HS-27A (cell line): ENCODE measurements around the gene GNB3.

Experiments used
- DNase-seq: peaks from one replicate; pipeline ENCODE4 v3.0.0-alpha.2; 2012; ENCODE audit warnings: low read depth, missing footprints

The GNB3 gene

DNA sequence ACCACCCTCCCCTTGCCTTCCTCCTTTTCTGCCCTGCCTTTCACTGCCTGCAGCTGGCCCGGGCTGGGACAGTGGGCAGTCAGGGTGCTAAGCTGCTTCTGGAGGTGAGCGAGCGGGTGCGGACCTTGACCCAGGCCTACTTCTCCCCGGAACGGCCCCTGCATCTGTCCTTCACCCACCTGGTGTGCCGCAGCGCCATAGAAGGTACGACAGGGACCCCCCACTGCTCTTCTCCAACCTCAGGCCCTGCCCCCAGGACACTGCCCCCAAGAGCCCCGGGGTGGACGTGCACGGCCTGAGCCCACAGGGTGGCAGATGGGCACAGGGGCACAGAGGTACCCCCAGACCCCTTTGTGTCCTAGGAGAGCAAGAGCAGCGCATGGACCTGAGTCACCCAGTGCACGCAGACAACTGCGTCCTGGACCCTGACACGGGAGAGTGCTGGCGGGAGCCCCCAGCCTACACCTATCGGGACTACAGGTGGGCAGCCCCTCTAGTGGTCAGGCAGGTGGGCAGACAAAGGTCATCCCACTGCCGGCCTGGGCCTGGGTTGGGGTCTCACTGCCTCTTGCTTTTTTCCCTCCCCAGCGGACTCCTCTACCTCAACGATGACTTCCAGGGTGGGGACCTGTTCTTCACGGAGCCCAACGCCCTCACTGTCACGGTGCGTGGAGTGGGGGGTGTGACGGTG is 3.2 kb upstream of the GNB3 start:
- no peak for DNase-seq

DNA sequence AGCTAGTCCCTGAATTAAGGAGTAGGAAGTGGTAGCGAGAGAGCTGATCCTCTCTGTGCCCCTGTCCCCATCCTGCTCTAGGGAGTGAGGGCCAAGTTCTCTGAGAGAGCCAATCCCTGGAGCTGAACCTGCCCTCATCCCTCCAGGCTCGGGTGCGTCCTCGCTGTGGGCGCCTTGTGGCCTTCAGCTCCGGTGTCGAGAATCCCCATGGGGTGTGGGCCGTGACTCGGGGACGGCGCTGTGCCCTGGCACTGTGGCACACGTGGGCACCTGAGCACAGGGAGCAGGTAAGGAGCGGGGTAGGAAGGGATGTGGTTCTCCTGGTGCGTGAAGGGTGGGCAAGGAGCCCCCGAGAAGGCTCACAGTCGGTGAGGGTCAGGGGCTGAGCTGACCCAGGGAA is 1.9 kb upstream of the GNB3 start:
- DNase-seq = no peak

DNA sequence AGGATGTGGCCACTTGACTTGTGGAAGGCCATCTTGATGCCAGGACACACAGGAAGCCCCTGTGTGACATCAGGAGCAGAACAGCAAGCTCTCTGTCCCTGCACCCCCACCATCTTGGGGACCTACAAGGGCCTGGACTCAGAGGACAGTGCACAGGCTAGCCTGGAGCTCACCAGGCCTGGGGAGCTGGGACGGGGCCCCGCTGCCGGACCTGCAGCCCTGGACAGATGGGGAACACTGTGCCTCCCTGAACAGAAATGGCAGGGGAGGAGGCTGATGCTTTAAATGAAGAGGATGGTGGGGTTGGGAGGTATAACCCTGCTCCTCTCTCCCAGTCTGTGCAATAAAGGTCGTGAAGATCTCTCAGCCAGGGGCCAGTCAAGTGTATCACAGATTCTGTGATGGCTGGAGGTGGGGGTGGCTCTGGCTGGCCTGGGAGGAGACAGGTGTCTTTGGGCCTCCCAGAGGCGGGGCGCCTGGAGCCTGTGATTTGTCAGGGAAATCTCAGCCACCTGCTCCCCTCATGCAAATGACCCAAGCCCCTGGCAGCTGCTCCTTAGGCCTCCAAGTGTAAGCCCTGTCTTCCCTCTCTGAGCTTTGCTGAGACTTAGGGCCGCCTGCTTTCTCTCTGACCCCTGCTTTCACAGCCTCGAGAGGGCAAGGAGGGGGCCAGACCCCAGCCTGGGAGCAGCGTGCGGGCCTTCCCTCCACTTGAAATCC is 1.1 kb upstream of the GNB3 start:
- DNase-seq = no peak

DNA sequence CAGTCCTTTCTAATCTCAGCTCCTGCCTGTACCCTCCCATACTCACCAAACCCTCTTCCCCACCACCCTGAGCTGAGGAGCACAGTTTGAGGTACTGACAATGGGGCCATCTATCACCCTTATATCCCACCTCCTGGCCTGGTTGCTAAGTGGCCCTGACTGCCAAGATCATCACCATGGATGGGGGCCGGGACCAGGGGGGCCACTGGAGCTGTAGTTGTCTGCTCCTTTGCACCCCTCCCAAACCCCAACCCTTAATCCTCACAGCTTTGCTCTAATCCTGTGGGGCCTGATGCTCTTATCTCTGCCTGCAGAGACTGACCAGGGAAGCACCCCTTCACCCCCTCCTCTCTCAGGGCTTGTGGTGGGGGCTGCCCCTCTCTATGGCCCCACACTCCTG is 395 bp upstream of the GNB3 start:
- no peak for DNase-seq

DNA sequence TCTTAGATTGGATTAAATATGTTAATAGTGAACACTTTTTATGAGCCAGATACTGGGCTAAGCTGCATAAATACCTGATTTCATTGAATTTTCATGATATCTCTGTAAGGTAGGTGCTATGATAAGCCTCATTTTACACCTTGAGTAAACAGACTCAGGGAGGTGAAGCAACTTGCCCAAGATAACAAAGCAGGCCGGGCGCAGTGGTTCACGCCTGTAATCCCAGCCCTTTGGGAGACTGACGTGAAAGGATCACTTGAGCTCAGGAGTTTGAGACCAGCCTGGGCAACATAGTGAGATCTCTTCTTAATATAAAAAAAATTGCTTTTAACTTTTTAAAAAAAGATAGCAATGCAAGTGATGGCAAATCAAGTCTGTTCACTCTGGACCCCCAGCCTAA is 1.4 kb downstream of the GNB3 start:
- DNase-seq = no peak

DNA sequence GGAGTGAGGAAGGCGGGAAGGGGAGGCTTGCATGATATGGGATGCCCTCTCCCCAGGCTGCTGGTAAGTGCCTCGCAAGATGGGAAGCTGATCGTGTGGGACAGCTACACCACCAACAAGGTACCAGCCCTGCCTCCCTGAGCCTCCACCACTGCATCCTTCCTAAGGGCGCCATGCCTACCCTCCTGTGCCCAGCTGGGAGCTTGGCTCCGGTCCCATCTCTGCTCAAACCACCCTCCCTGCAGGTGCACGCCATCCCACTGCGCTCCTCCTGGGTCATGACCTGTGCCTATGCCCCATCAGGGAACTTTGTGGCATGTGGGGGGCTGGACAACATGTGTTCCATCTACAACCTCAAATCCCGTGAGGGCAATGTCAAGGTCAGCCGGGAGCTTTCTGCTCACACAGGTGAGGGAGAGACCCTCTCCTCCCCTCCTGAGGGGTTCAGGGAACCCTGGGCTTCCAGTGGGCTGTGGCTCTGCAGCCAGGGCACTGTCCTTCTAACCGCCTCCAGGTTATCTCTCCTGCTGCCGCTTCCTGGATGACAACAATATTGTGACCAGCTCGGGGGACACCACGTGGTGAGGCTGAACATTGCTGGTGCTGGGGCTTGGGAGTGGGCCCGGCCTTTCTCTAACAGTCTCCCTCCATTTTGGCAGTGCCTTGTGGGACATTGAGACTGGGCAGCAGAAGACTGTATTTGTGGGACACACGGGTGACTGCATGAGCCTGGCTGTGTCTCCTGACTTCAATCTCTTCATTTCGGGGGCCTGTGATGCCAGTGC is 2.6 kb downstream of the GNB3 start:
- no peak for DNase-seq

DNA sequence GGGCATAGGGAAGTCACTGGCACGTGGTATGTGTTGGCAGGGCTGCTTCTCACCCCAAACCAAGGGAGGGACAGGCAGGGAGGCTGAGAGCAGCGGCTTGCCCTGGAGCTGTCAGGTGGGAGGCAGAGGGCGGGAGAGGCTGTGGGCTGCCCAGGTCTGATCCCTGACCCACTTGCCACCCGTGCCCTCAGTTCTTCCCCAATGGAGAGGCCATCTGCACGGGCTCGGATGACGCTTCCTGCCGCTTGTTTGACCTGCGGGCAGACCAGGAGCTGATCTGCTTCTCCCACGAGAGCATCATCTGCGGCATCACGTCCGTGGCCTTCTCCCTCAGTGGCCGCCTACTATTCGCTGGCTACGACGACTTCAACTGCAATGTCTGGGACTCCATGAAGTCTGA is 4.7 kb downstream of the GNB3 start:
- no peak for DNase-seq

DNA sequence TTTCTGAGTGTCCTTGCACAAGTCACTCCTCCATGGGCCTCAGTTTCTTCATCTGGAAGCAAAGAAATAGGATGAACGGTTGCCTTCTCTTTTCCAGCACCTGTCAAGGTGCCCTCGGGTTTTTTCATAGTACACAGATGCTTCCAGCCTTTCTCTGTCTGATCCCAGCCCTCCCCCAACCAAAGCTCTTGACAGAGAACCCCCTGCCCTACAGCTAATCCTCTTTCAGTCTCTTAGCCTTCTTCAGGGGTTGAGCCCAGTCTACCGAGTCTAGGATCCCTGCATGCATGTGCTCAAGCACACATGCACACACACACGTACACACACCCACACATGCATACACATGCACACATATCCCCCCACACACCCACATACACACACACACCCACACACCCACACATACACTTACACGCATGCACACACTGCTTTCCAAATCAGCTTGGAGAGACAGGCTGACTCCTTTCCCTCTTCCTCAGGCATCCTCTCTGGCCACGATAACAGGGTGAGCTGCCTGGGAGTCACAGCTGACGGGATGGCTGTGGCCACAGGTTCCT is 5.7 kb downstream of the GNB3 start:
- no peak for DNase-seq

DNA sequence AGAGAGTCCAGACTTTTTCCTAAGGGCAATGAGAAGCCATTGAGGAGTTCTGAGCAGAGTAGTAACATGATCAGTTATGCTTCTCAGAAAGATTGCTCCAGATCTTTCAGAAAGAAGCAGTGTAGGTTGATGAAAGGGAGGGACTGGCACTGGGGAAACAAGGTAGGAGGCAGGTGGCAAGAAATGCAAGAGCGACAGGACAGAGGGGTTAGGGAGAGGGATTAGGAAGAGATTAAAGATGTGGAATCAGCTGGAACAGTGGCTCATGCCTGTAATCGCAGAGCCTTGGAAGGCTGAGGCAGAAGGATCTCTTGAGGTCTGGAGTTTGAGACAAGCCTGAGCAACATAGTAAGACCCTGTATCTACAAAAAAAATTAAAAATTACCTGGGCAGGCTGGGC is 7.0 kb downstream of the GNB3 start:
- no peak for DNase-seq

DNA sequence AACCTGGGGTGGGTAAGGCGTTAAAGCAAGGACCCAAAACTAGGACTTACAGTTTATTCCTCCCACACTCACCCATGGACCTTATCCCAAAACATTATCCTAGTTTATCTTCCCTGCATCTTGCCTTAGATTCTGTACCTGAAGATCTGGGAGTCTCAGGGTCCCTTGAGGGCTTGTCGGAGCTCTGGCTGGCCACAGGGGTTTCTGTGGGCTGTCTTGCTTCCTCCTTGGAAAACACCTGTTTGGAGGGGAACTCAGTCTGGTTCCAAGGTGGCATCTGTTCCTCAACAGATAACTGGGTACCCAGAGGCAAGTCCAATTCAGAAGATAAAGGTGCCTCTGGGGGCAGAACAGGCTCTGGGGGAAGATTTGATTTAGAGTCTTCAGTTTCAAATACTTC is 8.7 kb downstream of the GNB3 start:
- no peak for DNase-seq

DNA sequence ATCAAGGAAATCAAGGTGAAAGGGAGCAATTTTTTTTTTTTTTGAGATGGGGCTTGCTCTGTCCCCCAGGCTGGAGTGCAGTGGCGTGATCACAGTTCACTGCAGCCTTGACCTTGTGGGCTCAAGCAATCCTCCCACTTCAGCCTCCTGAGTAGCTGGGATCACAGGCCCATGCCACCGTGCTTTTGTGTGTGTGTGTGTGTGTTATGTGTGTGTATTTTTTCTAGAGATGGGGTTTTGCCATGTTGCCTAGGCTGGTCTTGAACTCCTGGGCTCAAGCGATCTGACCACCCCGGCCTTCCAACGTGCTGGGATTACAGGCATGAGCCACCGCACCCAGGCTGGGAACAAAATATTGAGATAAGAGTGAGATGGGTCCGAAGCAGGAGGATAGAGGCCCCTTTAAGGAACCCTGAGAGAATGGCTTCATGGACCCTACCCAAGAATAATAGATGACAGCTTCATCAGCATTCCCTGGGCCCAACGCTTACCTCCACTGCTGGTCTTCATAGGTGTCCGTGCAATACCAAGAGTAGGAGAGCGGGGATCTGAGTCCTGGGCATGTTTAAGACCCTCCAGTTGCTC is 9.3 kb downstream of the GNB3 start:
- DNase-seq = no peak

DNA sequence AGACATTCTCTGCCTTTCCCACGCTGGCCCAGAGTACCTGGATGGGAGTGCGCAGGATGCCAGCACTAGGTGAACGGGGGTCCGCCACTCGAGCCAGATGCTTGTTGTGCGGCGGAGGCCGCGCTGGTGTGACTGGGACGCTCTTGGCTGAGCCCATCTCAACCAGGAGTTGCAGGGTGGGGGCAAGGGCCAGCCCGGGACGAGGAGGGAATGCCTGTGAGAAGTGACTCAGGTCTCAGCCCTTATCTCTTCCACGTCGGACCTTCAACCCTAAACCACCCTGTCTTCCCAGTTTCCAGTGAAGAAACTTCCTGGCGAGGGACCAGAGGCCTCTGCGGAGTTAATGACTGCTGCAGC is 10.0 kb downstream of the GNB3 start:
- DNase-seq = no peak

DNA sequence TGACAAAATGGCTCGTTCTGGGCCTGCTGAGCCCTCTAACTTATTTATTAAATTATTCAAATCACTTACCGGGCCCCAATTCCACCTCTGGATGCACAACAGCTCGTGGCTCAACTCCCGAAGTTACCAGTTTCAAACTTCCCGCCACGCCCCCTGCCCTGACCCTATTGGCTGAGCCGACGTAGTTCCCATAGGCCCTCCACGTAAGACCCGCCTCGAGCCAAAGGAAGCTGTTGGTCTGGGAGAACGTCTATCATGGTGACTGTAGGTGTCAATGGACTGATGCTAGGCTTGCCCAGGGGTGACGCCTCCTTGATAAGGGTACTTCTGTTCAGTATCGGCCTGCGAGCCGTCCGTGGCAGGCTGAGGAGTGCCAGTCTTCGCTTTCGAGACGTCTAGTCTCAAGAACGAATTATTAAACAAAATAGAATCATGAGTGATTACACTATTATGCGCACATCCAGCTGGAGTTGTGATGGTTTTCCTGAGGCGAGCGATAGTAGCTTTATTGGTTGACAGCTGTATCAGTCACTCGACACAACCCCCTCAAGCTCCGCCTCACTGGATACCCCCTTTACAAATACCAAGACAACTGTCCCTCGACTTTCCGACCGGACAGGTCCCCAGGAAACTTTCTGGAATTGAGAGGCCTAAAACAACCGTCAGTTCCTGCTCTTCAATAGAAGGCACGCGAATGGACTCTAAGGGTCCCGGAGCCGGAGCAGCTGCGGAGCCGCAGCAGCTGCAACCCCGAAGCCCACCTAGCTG is 10.6 kb downstream of the GNB3 start, which contains the start of gene CDCA3:
TSS of gene CDCA3 (minus strand) at position 134 of the 768 bp plus-strand sequence. CDS start 334 bp downstream, outside the sequence.
- DNase-seq = peak; percentile 99

DNA sequence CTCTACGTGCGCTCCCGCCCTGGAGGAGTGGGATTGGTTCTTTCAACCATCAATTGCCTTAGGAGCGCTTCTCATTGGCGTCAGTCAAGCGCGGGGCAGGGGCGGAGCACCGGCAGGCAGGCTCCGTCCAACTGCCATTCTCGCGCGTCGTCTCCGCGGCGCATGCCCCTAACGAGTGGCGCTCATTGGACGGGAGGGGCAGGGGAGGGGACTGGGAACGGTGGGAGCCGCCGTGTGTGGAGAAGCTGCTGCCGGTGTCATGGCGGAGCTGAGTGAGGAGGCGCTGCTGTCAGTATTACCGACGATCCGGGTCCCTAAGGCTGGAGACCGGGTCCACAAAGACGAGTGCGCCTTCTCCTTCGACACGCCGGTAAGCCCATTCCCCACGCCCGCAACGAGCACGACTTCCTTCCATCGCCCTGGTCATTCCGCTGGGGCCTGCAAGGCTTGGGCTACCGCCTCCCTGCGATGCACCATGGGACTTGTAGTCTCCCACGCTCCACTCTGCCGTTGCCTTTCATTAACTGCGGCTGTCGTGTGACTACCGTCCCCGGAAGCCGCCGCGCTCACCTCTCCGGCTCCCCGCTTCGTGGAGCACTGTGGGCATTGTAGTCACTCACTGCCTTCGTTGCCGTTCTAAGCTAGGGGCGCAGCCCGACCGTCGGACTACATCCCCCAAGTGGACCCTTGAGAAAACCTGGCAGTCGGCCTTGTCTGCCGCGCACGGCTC is 11.4 kb downstream of the GNB3 start, which contains the start of gene USP5:
TSS of gene USP5 (plus strand) at position 230 of the 730 bp plus-strand sequence. CDS start at position 260, 30 bp downstream.
- peak; percentile 99 for DNase-seq

DNA sequence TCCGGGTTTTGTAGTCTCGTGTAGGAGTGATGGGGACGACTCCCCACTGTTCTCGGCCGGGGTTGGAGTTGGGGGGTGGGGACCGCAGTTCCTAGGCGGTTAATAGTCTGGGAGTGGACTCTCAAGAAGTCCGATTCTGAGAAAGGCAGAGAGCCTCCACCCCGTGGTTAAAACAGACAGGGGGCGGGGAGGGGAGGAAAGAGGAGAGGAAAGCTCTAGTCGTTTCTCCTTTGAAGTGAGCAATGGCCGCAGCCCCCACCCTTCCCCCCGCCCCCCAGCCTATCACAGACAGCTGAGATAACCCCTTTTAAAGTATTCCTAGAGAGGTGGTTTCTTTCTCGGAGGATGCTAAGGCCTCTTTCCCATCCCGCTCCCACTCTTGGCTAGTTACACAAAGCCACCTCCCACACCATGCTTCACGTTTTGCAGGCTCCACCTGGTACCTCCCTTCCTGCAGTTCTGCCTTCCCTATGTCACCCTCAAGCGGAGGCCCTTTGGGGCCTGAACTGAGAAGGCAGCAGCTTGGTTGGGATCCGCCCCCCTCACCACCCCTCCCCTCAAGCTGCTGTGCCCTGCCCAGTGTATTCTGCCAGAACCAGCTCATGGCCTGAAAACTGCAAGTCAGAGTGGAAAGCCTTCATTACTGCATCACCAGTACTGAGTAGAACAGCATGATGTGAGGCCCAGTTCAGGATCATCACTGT is 12.1 kb downstream of the GNB3 start:
- DNase-seq = no peak

DNA sequence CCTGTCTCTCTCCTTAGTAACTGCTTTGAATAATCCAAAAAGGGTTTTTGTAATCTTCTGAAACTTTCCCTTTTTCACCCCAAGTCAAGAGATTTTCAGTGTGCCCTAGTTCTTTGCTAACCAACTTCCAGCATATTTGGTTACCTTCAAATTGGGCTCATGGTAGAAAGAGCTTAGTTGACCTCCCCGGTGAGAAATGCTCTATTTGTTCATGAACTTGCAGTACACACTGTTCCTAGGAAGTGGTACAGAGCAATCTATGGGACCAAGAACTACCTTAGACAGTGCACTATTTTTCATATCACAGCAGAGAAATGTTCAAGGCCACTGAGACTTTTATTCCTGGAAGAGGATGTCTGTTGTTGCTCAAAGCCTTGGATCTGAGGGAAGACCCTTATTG is 12.9 kb downstream of the GNB3 start:
- no peak for DNase-seq

DNA sequence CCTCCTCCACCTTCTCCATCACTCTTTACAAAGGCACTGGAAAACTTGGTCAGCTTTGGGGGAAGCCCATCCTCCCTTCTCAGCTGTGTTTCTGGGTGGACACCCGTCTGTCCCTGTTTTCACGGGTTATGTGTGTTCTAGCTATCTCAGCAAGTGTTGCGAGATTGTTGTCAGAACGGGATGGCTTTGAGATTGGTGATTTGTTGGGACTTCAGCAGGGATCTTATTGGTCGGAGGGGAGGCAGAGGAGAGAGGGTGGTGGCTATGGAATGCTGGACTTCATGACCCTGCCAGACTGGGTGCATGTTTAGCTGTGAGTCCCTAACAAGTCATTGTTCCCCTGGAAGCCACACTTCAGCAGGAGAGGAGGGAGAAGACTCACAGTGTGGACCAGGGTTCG is 13.3 kb downstream of the GNB3 start:
- no peak for DNase-seq

DNA sequence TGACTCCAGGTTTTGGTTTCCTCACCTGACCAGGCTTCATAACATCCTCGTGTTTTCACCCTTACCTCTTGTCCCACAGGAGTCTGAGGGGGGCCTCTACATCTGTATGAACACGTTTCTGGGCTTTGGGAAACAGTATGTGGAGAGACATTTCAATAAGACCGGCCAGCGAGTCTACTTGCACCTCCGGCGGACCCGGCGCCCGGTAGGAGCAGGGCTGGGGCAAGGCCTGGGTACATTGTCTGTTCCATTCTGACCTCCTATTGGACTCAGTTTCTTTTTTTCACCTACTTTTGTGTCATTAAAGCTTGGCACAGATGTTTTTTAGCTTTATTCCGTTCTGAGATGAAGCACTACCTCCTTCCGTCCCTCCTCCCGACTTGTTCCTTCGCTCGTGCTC is 14.6 kb downstream of the GNB3 start:
- no peak for DNase-seq

DNA sequence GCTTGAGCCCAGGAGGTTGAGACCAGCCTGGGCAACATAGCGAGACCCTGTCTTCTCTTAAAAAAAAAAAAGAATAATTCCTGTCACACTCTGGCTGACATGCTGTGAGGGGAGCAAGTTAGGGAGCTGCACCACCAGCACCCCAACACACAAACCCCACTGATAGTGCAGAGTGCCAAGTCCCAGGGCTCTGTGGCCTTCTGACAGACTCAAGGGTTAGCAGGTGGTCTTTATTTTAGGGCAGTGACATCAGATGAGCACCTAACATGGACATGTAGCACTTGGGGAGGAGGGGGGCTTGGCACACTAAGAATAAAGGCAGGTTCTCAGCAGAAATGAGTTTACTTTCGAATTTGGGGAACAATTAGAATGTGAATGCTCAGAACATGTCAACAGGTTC is 18.1 kb downstream of the GNB3 start:
- DNase-seq = no peak

DNA sequence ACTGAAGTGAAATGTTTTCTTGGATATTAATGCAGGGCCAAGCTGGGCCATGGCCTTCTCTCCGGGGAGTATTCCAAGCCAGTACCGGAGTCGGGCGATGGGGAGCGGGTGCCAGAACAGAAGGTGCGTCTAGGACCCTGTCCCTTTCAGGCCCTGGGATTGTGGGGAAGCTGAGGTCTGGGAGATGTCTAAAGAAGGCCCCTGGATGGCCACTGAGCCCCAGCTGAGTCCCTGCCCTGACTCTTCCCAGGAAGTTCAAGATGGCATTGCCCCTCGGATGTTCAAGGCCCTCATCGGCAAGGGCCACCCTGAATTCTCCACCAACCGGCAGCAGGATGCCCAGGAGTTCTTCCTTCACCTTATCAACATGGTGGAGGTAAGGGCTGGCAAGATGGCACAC is 19.4 kb downstream of the GNB3 start:
- no peak for DNase-seq
